Measurements from ENCODE around the gene TRABD2A.

Gene TRABD2A

GRCh38 chr2:84866122-84866521, 14.8 kb downstream of the TRABD2A start:
- no peak for TF ChIP-seq CTCF (IDR thresholded peaks at IDR 0.05; ENCODE audit: low read depth, low read length)

GRCh38 chr2:84865181-84865783, 15.6 kb downstream of the TRABD2A start:
- no peak for TF ChIP-seq CTCF (IDR thresholded peaks at IDR 0.05; ENCODE audit: low read depth, low read length)

More at GRCh38 chr2:84866122-84866521, 14.8 kb downstream of the TRABD2A start:
- no peak overlapping the region for H3K4me3 ChIP-seq (ENCODE audit: low read depth, low read length)

GRCh38 chr2:84862006-84862405, 18.9 kb downstream of the TRABD2A start:
- no peak overlapping the region for H3K4me3 ChIP-seq (ENCODE audit: low read depth, low read length)
- no peak for TF ChIP-seq CTCF (IDR thresholded peaks at IDR 0.05; ENCODE audit: low read depth, low read length)

More at GRCh38 chr2:84865181-84865783, 15.6 kb downstream of the TRABD2A start:
- no peak overlapping the region for H3K4me3 ChIP-seq (ENCODE audit: low read depth, low read length)

- no peak for TF ChIP-seq CTCF (IDR thresholded peaks at IDR 0.05; ENCODE audit: low read depth, low read length)
- H3K4me3 ChIP-seq (ENCODE audit: low read depth, low read length), result no peak overlapping the region
These were observed 19.3 kb downstream of the TRABD2A start for GRCh38 chr2:84861539-84861938.

- TF ChIP-seq CTCF (IDR thresholded peaks at IDR 0.05; ENCODE audit: low read depth, low read length), result no peak
- H3K4me3 ChIP-seq (ENCODE audit: low read depth, low read length), result no peak overlapping the region
These were observed 21.9 kb downstream of the TRABD2A start for GRCh38 chr2:84858937-84859336.

- no peak for TF ChIP-seq CTCF (IDR thresholded peaks at IDR 0.05; ENCODE audit: low read depth, low read length)
These were observed 22.8 kb downstream of the TRABD2A start for GRCh38 chr2:84858123-84858522.

GRCh38 chr2:84857566-84857965, 23.3 kb downstream of the TRABD2A start:
- no peak for TF ChIP-seq CTCF (IDR thresholded peaks at IDR 0.05; ENCODE audit: low read depth, low read length)
- H3K4me3 ChIP-seq (ENCODE audit: low read depth, low read length), result no peak overlapping the region

More at GRCh38 chr2:84858123-84858522, 22.8 kb downstream of the TRABD2A start:
- no peak overlapping the region for H3K4me3 ChIP-seq (ENCODE audit: low read depth, low read length)
